HEK293T (cell line): ENCODE data around the gene SRMS.

Experiments used
- BHLHE40 ChIP-seq: fragments of 450-650 bp; IDR thresholded peaks from 2 replicates; pipeline ENCODE4 v1.6.1; 2016; ENCODE audit warnings: mild to moderate bottlenecking, moderate library complexity, borderline replicate concordance
- ELF4 ChIP-seq: fragments of 450-650 bp; IDR thresholded peaks from 2 replicates; pipeline ENCODE4 v1.6.1; 2017; ENCODE audit warnings: antibody characterized with exemption
- FOXA1 ChIP-seq: fragments of 450-650 bp; IDR thresholded peaks from 2 replicates; pipeline ENCODE4 v1.6.1; 2016; ENCODE audit warnings: mild to moderate bottlenecking
- FOXK2 ChIP-seq: fragments of 450-650 bp; IDR thresholded peaks from 2 replicates; pipeline ENCODE4 v1.6.1; 2016; ENCODE audit warnings: mild to moderate bottlenecking
- FOXM1 ChIP-seq: fragments of 450-650 bp; IDR thresholded peaks from 2 replicates; pipeline ENCODE4 v1.6.1; 2017; ENCODE audit warnings: mild to moderate bottlenecking, borderline replicate concordance
- HDGF ChIP-seq: fragments of 450-650 bp; IDR thresholded peaks from 2 replicates; pipeline ENCODE4 v1.6.1; 2017; ENCODE audit warnings: antibody characterized with exemption, borderline replicate concordance
- L3MBTL2 ChIP-seq: fragments of 450-650 bp; conservative IDR thresholded peaks from 2 replicates; pipeline ENCODE4 v1.6.1; 2016; ENCODE audit warnings: mild to moderate bottlenecking
- LEF1 ChIP-seq: fragments of 450-650 bp; IDR thresholded peaks from 2 replicates; pipeline ENCODE4 v1.6.1; 2017; ENCODE audit warnings: mild to moderate bottlenecking, borderline replicate concordance
- NFRKB ChIP-seq: fragments of 450-650 bp; IDR thresholded peaks from 2 replicates; pipeline ENCODE4 v1.6.1; 2016; ENCODE audit warnings: mild to moderate bottlenecking, moderate library complexity
- PKNOX1 ChIP-seq: fragments of 450-650 bp; IDR thresholded peaks from 2 replicates; pipeline ENCODE4 v1.6.1; 2016
- SP1 ChIP-seq: fragments of 450-650 bp; IDR thresholded peaks from 2 replicates; pipeline ENCODE4 v1.6.1; 2017
- SUZ12 ChIP-seq: fragments of 450-650 bp; IDR thresholded peaks from 2 replicates; pipeline ENCODE4 v1.6.1; 2016; ENCODE audit warnings: mild to moderate bottlenecking
- TARDBP ChIP-seq: fragments of 450-650 bp; IDR thresholded peaks from 2 replicates; pipeline ENCODE4 v1.6.1; 2016
- ZNF384 ChIP-seq: fragments of 450-650 bp; IDR thresholded peaks from 2 replicates; pipeline ENCODE4 v1.6.1; 2016

- TF ChIP-seq SP1 (no peak), ELF4 (no peak), FOXA1 (no peak), SUZ12 (no peak), TARDBP (no peak), FOXM1 (no peak), ZNF384 (no peak), FOXK2 (no peak), L3MBTL2 (no peak), LEF1 (no peak), BHLHE40 (no peak), PKNOX1 (no peak), NFRKB (no peak), HDGF (no peak)
Measured at GRCh38 chr20:63573647-63574131, 26.1 kb upstream of the SRMS start.
